Type B pancreatic cell (in vitro differentiated cells): ENCODE data around the gene ACVR1C. TPM values are rescaled to one million over a fixed set of nuclear protein-coding genes. Genes with fewer than 3 reads are reported as not detected.

Experiments
- DNase-seq: peaks from one replicate; pipeline ENCODE4 v3.0.0; 2021; ENCODE audit warnings: mixed read lengths; ENCODE audit not compliant: unreplicated experiment; ENCODE audit errors: extremely low spot score
- H3K27ac Mint-ChIP-seq: 2 replicates; pipeline ENCODE4 v1.8.0; 2021; ENCODE audit warnings: mild to moderate bottlenecking, mixed read lengths
- H3K27me3 Mint-ChIP-seq: 2 replicates; pipeline ENCODE4 v1.8.0; 2021; ENCODE audit warnings: mixed read lengths
- H3K36me3 Mint-ChIP-seq: 2 replicates; pipeline ENCODE4 v1.8.0; 2021; ENCODE audit warnings: mixed read lengths
- H3K4me1 Mint-ChIP-seq: one replicate; pipeline ENCODE4 v1.8.0; 2021; ENCODE audit warnings: mixed read lengths; ENCODE audit not compliant: unreplicated experiment
- H3K4me3 Mint-ChIP-seq: 2 replicates; pipeline ENCODE4 v1.8.0; 2021; ENCODE audit warnings: mild to moderate bottlenecking, mixed read lengths
- H3K9me3 Mint-ChIP-seq: 2 replicates; pipeline ENCODE4 v1.8.0; 2021; ENCODE audit warnings: mixed read lengths
- total RNA-seq: library from RNA; stranded (reverse); gene quantifications from 2 replicates; pipeline ENCODE4 v1.2.1, GENCODE V29; 2021; ENCODE audit warnings: low replicate concordance
- TF ChIP-seq, protein P1 (sequence below): fragments of 200-600 bp; sonication (generic); conservative IDR thresholded peaks from 2 replicates; pipeline ENCODE4 v1.5.0; 2021; ENCODE audit warnings: antibody characterized with exemption, mild to moderate bottlenecking

Gene ACVR1C
- total RNA-seq, 1 donor from 2014 or later: 17.1 TPM

DNA sequence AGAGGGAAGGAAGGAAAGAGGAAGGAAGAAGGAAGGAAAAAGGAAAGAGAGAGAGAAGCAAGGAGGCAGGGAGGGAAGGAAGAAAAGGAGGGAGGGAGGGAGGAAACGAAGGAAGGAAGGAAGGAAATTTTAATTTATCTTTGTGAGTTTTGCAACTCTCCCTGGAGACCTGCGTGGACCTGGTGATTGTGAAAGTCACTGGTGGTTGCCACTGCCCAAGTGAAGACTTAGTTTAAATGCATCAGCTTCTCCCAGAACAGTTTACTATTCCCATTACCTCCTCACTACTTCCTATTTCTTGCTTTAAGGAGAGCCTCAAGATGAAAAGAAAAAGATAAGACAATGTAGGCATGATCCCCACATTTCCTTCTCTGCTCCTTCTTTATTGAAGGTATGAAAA lies 68.8 kb downstream of the ACVR1C start:
- H3K27me3 Mint-ChIP-seq: no peaks in the 10 kb centered on the region

DNA sequence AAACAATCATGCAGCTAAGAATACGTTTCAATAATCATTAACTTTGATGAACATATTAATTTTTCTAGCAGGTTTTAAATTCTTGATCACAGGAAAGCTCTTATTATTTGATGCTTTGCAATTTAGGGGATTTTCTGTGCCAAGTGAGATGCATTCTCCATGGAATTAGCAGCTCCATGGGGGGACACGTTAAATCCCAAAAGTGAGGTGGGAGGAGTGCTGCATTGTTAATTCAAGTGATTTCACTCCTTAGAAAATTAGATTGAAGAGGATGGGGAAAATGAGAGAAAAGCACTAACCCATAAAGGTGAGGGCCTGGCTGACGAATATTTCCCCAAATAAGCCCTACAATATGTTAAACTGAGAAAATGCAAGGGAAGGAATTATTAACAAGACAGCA lies 69.2 kb downstream of the ACVR1C start:
- Mint-ChIP-seq H3K9me3 (no peaks in the 10 kb centered on the region), H3K4me3 (no peak overlapping the region), H3K27me3 (no peaks in the 10 kb centered on the region), H3K4me1 (no peaks in the 10 kb centered on the region), H3K27ac (no peak overlapping the region), H3K36me3 (no peaks in the 10 kb centered on the region)
- DNase-seq: no peak
- TF ChIP-seq, protein P1, sequence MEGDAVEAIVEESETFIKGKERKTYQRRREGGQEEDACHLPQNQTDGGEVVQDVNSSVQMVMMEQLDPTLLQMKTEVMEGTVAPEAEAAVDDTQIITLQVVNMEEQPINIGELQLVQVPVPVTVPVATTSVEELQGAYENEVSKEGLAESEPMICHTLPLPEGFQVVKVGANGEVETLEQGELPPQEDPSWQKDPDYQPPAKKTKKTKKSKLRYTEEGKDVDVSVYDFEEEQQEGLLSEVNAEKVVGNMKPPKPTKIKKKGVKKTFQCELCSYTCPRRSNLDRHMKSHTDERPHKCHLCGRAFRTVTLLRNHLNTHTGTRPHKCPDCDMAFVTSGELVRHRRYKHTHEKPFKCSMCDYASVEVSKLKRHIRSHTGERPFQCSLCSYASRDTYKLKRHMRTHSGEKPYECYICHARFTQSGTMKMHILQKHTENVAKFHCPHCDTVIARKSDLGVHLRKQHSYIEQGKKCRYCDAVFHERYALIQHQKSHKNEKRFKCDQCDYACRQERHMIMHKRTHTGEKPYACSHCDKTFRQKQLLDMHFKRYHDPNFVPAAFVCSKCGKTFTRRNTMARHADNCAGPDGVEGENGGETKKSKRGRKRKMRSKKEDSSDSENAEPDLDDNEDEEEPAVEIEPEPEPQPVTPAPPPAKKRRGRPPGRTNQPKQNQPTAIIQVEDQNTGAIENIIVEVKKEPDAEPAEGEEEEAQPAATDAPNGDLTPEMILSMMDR: no peak

More for the DNA sequence above, 68.8 kb downstream of the ACVR1C start:
- no peaks in the 10 kb centered on the region for H3K36me3 Mint-ChIP-seq
- no peaks in the 10 kb centered on the region for H3K4me1 Mint-ChIP-seq
- no peak for DNase-seq
- no peak overlapping the region for H3K27ac Mint-ChIP-seq
- H3K4me3 Mint-ChIP-seq: no peak overlapping the region
- TF ChIP-seq, protein P1: no peak
- no peaks in the 10 kb centered on the region for H3K9me3 Mint-ChIP-seq

DNA sequence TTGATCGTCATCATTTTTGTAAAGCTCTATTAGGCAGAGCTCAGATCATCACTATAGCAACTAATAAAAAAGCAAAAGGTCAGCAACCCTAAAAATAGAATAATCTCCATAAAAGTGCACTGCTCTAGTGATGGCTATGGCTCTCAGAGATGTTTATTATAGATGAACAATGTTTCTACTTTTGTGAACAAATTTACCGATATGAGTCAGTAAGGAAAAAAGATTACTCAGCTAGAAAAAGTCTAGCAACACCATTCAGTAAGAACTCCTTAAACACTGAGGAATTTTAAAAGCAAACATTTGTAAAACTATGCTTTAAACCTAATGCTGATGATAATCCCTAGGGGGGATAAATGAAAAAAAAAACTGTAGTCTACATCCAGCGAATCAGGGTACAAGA lies 69.6 kb downstream of the ACVR1C start:
- no peak for DNase-seq
- no peaks in the 10 kb centered on the region for H3K36me3 Mint-ChIP-seq
- no peaks in the 10 kb centered on the region for H3K27me3 Mint-ChIP-seq
- H3K27ac Mint-ChIP-seq: no peak overlapping the region
- no peak overlapping the region for H3K4me3 Mint-ChIP-seq
- TF ChIP-seq, protein P1: no peak
- H3K4me1 Mint-ChIP-seq: no peaks in the 10 kb centered on the region
- no peaks in the 10 kb centered on the region for H3K9me3 Mint-ChIP-seq

DNA sequence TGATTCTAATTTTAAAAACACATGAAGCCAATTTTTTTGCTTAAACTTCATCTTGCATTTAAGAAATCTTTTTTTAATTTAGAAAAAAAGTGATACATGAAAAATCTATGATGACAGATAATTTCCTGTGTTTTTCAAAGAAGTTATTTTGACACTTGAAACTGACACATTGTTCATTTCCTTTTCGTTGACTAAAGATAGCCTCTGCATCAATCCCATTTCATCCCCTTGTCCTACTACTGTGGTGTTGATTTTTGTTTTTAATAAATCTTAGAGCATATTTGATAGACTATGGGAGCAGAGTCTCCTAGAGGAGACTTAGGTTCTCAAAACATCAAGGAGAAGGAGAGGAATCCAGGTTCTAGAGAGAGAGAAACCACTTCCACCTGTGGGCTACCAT lies 70.9 kb downstream of the ACVR1C start:
- Mint-ChIP-seq H3K9me3 (no peaks in the 10 kb centered on the region), H3K4me1 (no peaks in the 10 kb centered on the region), H3K36me3 (no peaks in the 10 kb centered on the region), H3K27ac (no peak overlapping the region), H3K4me3 (no peak overlapping the region), H3K27me3 (no peaks in the 10 kb centered on the region)
- DNase-seq: no peak
- TF ChIP-seq, protein P1: no peak

DNA sequence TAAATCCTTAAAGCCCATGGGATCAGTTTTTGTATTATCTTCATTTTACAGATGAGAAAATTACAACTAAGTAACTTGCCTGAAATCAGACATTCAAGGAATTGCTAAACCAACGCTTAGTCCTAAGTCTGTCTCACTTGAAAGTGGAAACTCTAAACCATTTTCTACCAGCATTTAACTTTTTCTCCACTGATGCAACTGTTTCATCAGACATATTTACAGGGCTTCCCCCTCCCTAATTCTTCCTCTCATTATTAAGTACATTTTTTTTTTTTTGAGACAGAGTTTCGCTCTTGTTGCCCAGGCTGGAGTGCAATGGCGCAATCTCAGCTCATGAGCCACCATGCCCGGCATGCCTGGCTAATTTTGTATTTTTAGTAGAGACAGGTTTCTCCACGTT lies 88.6 kb downstream of the ACVR1C start:
- Mint-ChIP-seq H3K36me3 (no peaks in the 10 kb centered on the region), H3K27me3 (no peaks in the 10 kb centered on the region), H3K27ac (no peak overlapping the region), H3K4me3 (no peak overlapping the region), H3K4me1 (no peaks in the 10 kb centered on the region), H3K9me3 (no peaks in the 10 kb centered on the region)
- DNase-seq: no peak
- TF ChIP-seq, protein P1: no peak

DNA sequence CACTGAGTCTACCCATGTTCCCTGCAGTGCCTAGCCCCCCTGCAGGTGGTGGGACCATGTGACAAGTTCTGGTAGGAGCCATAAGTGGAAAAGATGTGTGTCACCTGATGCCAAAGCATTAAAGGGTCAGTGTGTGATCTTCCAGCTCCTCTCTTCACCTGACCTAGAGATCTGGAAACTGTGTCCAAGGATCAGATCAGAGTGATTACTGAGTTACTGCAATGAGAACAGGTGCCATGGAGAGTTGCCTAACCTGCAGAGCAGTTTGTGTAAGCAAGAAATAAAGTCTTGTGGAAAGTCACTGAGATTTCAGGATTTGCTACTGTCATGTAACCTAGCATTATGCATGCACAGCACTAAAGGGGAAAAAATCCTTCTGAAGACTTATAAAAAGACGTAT lies 90.6 kb downstream of the ACVR1C start:
- no peak overlapping the region for H3K4me3 Mint-ChIP-seq
- H3K27me3 Mint-ChIP-seq: no peaks in the 10 kb centered on the region
- no peaks in the 10 kb centered on the region for H3K36me3 Mint-ChIP-seq
- H3K9me3 Mint-ChIP-seq: no peaks in the 10 kb centered on the region
- no peak overlapping the region for H3K27ac Mint-ChIP-seq
- TF ChIP-seq, protein P1: no peak
- DNase-seq: no peak
- no peaks in the 10 kb centered on the region for H3K4me1 Mint-ChIP-seq
